Neutrophil (primary cell): ENCODE measurements around the gene IRF2BP2.

Experiments
- H3K27ac ChIP-seq: fragments of 200-600 bp; sonication (generic); 2 replicates; pipeline ENCODE4 v1.5.1; 2016; ENCODE audit warnings: mild to moderate bottlenecking, moderate library complexity
- H3K27me3 ChIP-seq: fragments of 200-600 bp; sonication (generic); 2 replicates; pipeline ENCODE4 v1.6.0; 2016; ENCODE audit warnings: mild to moderate bottlenecking
- H3K36me3 ChIP-seq: fragments of 200-600 bp; sonication (generic); 2 replicates; pipeline ENCODE4 v1.5.1; 2017
- H3K4me1 ChIP-seq, 2 experiments: fragments of 200-600 bp in 1 of 2; sonication (generic) in 1 of 2; 1 replicate in 1 of 2; 2 replicates in 1 of 2; pipeline versions ENCODE4 v1.5.1 to v1.6.1; 2013 to 2016; ENCODE audit warnings: low read depth in 1 of 2, low read length in 1 of 2, mild to moderate bottlenecking in 1 of 2, moderate library complexity in 1 of 2; ENCODE audit not compliant: control insufficient read depth in 1 of 2, insufficient read depth in 1 of 2
- H3K4me3 ChIP-seq, 2 experiments: fragments of 200-600 bp in 1 of 2; sonication (generic) in 1 of 2; 1 replicate in 1 of 2; 2 replicates in 1 of 2; pipeline ENCODE4 v1.5.1; 2013 to 2016; ENCODE audit warnings: low read depth in 1 of 2, low read length in 1 of 2, mild to moderate bottlenecking in 1 of 2, moderate library complexity in 1 of 2
- H3K9me3 ChIP-seq: fragments of 200-600 bp; sonication (generic); 2 replicates; pipeline ENCODE4 v1.5.1; 2016
- CTCF ChIP-seq: fragments of 200-600 bp; sonication (generic); IDR thresholded peaks from 2 replicates; pipeline ENCODE4 v1.5.1; 2016; ENCODE audit warnings: antibody characterized with exemption

IRF2BP2 gene

GRCh38 chr1:234564035-234565029 lies 45.6 kb downstream of the IRF2BP2 start:
- Histone ChIP-seq H3K9me3 (no peaks in the 10 kb centered on the region), H3K4me3 (no peak overlapping the region), H3K36me3 (no peaks in the 10 kb centered on the region), H3K27me3 (no peaks in the 10 kb centered on the region), H3K27ac (no peak overlapping the region), H3K4me1 (no peaks in the 10 kb centered on the region)
- no peak for TF ChIP-seq CTCF

- Histone ChIP-seq H3K4me3 (no peak overlapping the region), H3K27ac (no peak overlapping the region), H3K4me1 (no peaks in the 10 kb centered on the region), H3K27me3 (no peaks in the 10 kb centered on the region), H3K9me3 (no peaks in the 10 kb centered on the region), H3K36me3 (no peaks in the 10 kb centered on the region)
- no peak for TF ChIP-seq CTCF
These were observed 47.6 kb downstream of the IRF2BP2 start for GRCh38 chr1:234562334-234562733.

- Histone ChIP-seq H3K4me1 (no peaks in the 10 kb centered on the region), H3K27ac (no peak overlapping the region), H3K4me3 (no peak overlapping the region), H3K9me3 (no peaks in the 10 kb centered on the region), H3K36me3 (no peaks in the 10 kb centered on the region), H3K27me3 (no peaks in the 10 kb centered on the region)
- TF ChIP-seq CTCF, result no peak
These were observed 48.7 kb downstream of the IRF2BP2 start for GRCh38 chr1:234561319-234561718.

- H3K27me3 ChIP-seq, result no peaks in the 10 kb centered on the region
- no peak for TF ChIP-seq CTCF
- H3K4me1 ChIP-seq, result no peaks in the 10 kb centered on the region
- no peak overlapping the region for H3K27ac ChIP-seq
- H3K4me3 ChIP-seq, result no peak overlapping the region
- no peaks in the 10 kb centered on the region for H3K9me3 ChIP-seq
- H3K36me3 ChIP-seq, result no peaks in the 10 kb centered on the region
These were observed 49.9 kb downstream of the IRF2BP2 start for GRCh38 chr1:234559902-234560676.

- Histone ChIP-seq H3K9me3 (no peaks in the 10 kb centered on the region), H3K27ac (no peak overlapping the region), H3K4me3 (no peak overlapping the region), H3K4me1 (no peaks in the 10 kb centered on the region), H3K27me3 (no peaks in the 10 kb centered on the region), H3K36me3 (no peaks in the 10 kb centered on the region)
- no peak for TF ChIP-seq CTCF
These were observed 50.7 kb downstream of the IRF2BP2 start for GRCh38 chr1:234559152-234559901.
